ENCODE results near the gene CDC25B. TPM values are rescaled to one million over a fixed set of nuclear protein-coding genes. Genes with fewer than 3 reads are reported as not detected.

The CDC25B gene
- total and polyA plus RNA-seq, 7 donors = 5.1 to 9.1 (median 7.1) TPM

GRCh38 chr20:3760655-3761348 lies 35.3 kb upstream of the CDC25B start:
- no peak overlapping the region for H3K27ac ChIP-seq
- intact Hi-C loops (cut with DNase I) = no loop called here
- DNase-seq = no peak
- 76 to 81% (median 77%) methylated on average over 10 of the region's 10 CpGs for WGBS, 3 donors
- no peaks in the 10 kb centered on the region for H3K27me3 ChIP-seq (ENCODE audit: insufficient read depth in 3 of 3, low read length in 2 of 3)
- H3K4me1 ChIP-seq = no peaks in the 10 kb centered on the region
- H3K36me3 ChIP-seq (ENCODE audit: insufficient read depth in 1 of 2, low read depth in 1 of 2) = no peaks in the 10 kb centered on the region
- ATAC-seq = no peak
- H3K9me3 ChIP-seq = no peaks in the 10 kb centered on the region
- TF ChIP-seq CTCF (IDR thresholded peaks at IDR 0.05) = no peak
- no peak overlapping the region for H3K4me3 ChIP-seq

- Histone ChIP-seq H3K9me3 (no peaks in the 10 kb centered on the region), H3K4me1 (peaks cover 7% of the 10 kb centered on the region), H3K36me3 (ENCODE audit: insufficient read depth in 1 of 2, low read depth in 1 of 2) (no peaks in the 10 kb centered on the region), H3K4me3 (no peak overlapping the region), H3K27ac (no peak overlapping the region), H3K27me3 (ENCODE audit: insufficient read depth in 3 of 3, low read length in 2 of 3) (no peaks in the 10 kb centered on the region)
- ATAC-seq = no peak
- 77 to 89% (median 80%) methylated on average over 8 of the region's 8 CpGs for WGBS, 3 donors
- no peak for TF ChIP-seq CTCF (IDR thresholded peaks at IDR 0.05)
- intact Hi-C loops (cut with DNase I) = no loop called here
- no peak for DNase-seq
Measured at GRCh38 chr20:3763671-3764601, 32.2 kb upstream of the CDC25B start.

- peaks cover 10% of the 10 kb centered on the region for H3K4me1 ChIP-seq
- intact Hi-C loops (cut with DNase I) = no loop called here
- 87 to 95% (median 93%) methylated on average over 3 of the region's 3 CpGs for WGBS, 3 donors
- DNase-seq = no peak
- no peak for ATAC-seq
- no peaks in the 10 kb centered on the region for H3K9me3 ChIP-seq
- H3K27me3 ChIP-seq (ENCODE audit: insufficient read depth in 3 of 3, low read length in 2 of 3) = no peaks in the 10 kb centered on the region
- TF ChIP-seq CTCF (IDR thresholded peaks at IDR 0.05) = no peak
- H3K27ac ChIP-seq = no peak overlapping the region
- H3K4me3 ChIP-seq = no peak overlapping the region
- no peaks in the 10 kb centered on the region for H3K36me3 ChIP-seq (ENCODE audit: insufficient read depth in 1 of 2, low read depth in 1 of 2)
Measured at GRCh38 chr20:3764659-3765058, 31.5 kb upstream of the CDC25B start.

- DNase-seq (no peak), ATAC-seq (no peak)
- Histone ChIP-seq H3K4me3 (no peak overlapping the region), H3K36me3 (ENCODE audit: insufficient read depth in 1 of 2, low read depth in 1 of 2) (no peaks in the 10 kb centered on the region), H3K27ac (no peak overlapping the region), H3K4me1 (peaks cover 10% of the 10 kb centered on the region), H3K27me3 (ENCODE audit: insufficient read depth in 3 of 3, low read length in 2 of 3) (no peaks in the 10 kb centered on the region), H3K9me3 (no peaks in the 10 kb centered on the region)
- no peak for TF ChIP-seq CTCF (IDR thresholded peaks at IDR 0.05)
- WGBS, 3 donors = 63 to 74% (median 68%) methylated on average over 3 of the region's 3 CpGs
- intact Hi-C loops (cut with DNase I) = no loop called here
Measured at GRCh38 chr20:3765171-3765882, 30.8 kb upstream of the CDC25B start.

Data from psoas muscle (tissue), 8 donors.